H9 (cell line): ENCODE results near the gene ADAMTSL4. TPM values are rescaled to one million over a fixed set of nuclear protein-coding genes. Genes with fewer than 3 reads are reported as not detected.

Experiments used
- DNase-seq: peaks from one replicate; pipeline ENCODE4 v3.0.0-alpha.2; 2017
- H2AFZ ChIP-seq: one replicate; pipeline ENCODE4 v1.6.1; 2013; ENCODE audit warnings: mild to moderate bottlenecking, low read length, control low read depth, moderate library complexity
- H2AK5ac ChIP-seq: 2 replicates; pipeline ENCODE4 v1.6.1; 2013; ENCODE audit warnings: low read length, control low read depth, mixed read lengths; ENCODE audit not compliant: insufficient read length
- H2BK120ac ChIP-seq: one replicate; pipeline ENCODE4 v1.6.1; 2013; ENCODE audit warnings: low read depth, mild to moderate bottlenecking, low read length, control low read depth, inconsistent platforms; ENCODE audit not compliant: poor library complexity, severe bottlenecking
- H2BK12ac ChIP-seq: 2 replicates; pipeline ENCODE4 v1.6.1; 2013; ENCODE audit warnings: low read length, control low read depth, mixed read lengths, low read depth; ENCODE audit not compliant: insufficient read length
- H2BK15ac ChIP-seq: 2 replicates; pipeline ENCODE4 v1.6.1; 2013; ENCODE audit warnings: low read depth, low read length, control low read depth
- H2BK20ac ChIP-seq: one replicate; pipeline ENCODE4 v1.6.1; 2013; ENCODE audit warnings: low read depth, mild to moderate bottlenecking, low read length, control low read depth, inconsistent platforms; ENCODE audit not compliant: poor library complexity, severe bottlenecking
- H2BK5ac ChIP-seq: 2 replicates; pipeline ENCODE4 v1.6.1; 2013; ENCODE audit warnings: low read length, control low read depth, mixed read lengths; ENCODE audit not compliant: insufficient read length
- H3K14ac ChIP-seq: 2 replicates; pipeline ENCODE4 v1.6.1; 2013; ENCODE audit warnings: low read length, control low read depth; ENCODE audit not compliant: insufficient read depth
- H3K18ac ChIP-seq: 2 replicates; pipeline ENCODE4 v1.6.1; 2013; ENCODE audit warnings: low read depth, mild to moderate bottlenecking, mixed read lengths, low read length, control low read depth; ENCODE audit not compliant: insufficient read length
- H3K23ac ChIP-seq: 2 replicates; pipeline ENCODE4 v1.6.1; 2013; ENCODE audit warnings: low read length, control low read depth, mixed read lengths, low read depth; ENCODE audit not compliant: insufficient read length
- H3K23me2 ChIP-seq: 2 replicates; pipeline ENCODE4 v1.6.1; 2013; ENCODE audit warnings: low read depth, mild to moderate bottlenecking, mixed read lengths, low read length, control low read depth; ENCODE audit not compliant: insufficient read length, poor library complexity, severe bottlenecking
- H3K27ac ChIP-seq: 2 replicates; pipeline ENCODE4 v1.5.1; 2013; ENCODE audit warnings: low read length, control low read depth, mixed read lengths, low read depth; ENCODE audit not compliant: insufficient read length
- H3K27me3 ChIP-seq: 2 replicates; pipeline ENCODE4 v1.6.1; 2013; ENCODE audit warnings: low read length, control low read depth, inconsistent platforms; ENCODE audit not compliant: insufficient read depth
- H3K4ac ChIP-seq: 2 replicates; pipeline ENCODE4 v1.6.1; 2013; ENCODE audit warnings: low read depth, mild to moderate bottlenecking, control low read depth, inconsistent platforms, low read length, moderate library complexity
- H3K4me1 ChIP-seq: 2 replicates; pipeline ENCODE4 v1.6.1; 2013; ENCODE audit warnings: low read length, control low read depth, inconsistent platforms; ENCODE audit not compliant: insufficient read depth
- H3K4me2 ChIP-seq: 2 replicates; pipeline ENCODE4 v1.6.1; 2013; ENCODE audit warnings: low read length, control low read depth, mixed read lengths; ENCODE audit not compliant: insufficient read length, insufficient read depth
- H3K56ac ChIP-seq: 2 replicates; pipeline ENCODE4 v1.6.1; 2013; ENCODE audit warnings: low read depth, mild to moderate bottlenecking, mixed read lengths, low read length, control low read depth; ENCODE audit not compliant: insufficient read length
- H3K79me1 ChIP-seq: 2 replicates; pipeline ENCODE4 v1.6.1; 2013; ENCODE audit warnings: low read depth, mild to moderate bottlenecking, moderate library complexity, low read length, control low read depth, inconsistent platforms; ENCODE audit not compliant: insufficient read depth, poor library complexity, severe bottlenecking
- H3K79me2 ChIP-seq: 2 replicates; pipeline ENCODE4 v1.6.1; 2013; ENCODE audit warnings: low read length, control low read depth, inconsistent platforms; ENCODE audit not compliant: insufficient read depth
- H3K9ac ChIP-seq: 2 replicates; pipeline ENCODE4 v1.6.1; 2013; ENCODE audit warnings: low read length, control low read depth, mixed read lengths; ENCODE audit not compliant: insufficient read length; ENCODE audit errors: extremely low read depth
- H3K9me3 ChIP-seq: one replicate; pipeline ENCODE4 v1.6.1; 2013; ENCODE audit warnings: low read depth, low read length, inconsistent platforms; ENCODE audit not compliant: control insufficient read depth
- H3T11ph ChIP-seq: one replicate; pipeline ENCODE4 v1.6.1; 2013; ENCODE audit warnings: mild to moderate bottlenecking, low read length, control low read depth, inconsistent platforms
- H4K20me1 ChIP-seq: one replicate; pipeline ENCODE4 v1.6.1; 2013; ENCODE audit not compliant: control insufficient read depth, insufficient read length, insufficient read depth
- H4K5ac ChIP-seq: 2 replicates; pipeline ENCODE4 v1.6.1; 2013; ENCODE audit warnings: low read depth, mild to moderate bottlenecking, mixed read lengths, low read length, control low read depth; ENCODE audit not compliant: insufficient read length
- H4K8ac ChIP-seq: replicated peaks from 2 replicates; pipeline ENCODE4 v1.6.1; 2013; ENCODE audit warnings: low read length, control low read depth, mixed read lengths, low read depth; ENCODE audit not compliant: insufficient read length
- H4K91ac ChIP-seq: 2 replicates; pipeline ENCODE4 v1.6.1; 2013; ENCODE audit warnings: low read depth, mild to moderate bottlenecking, moderate library complexity, mixed read lengths, low read length, control low read depth; ENCODE audit not compliant: insufficient read length
- H3K27ac Mint-ChIP-seq, 3 experiments: 2 replicates in 2 of 3; 3 replicates in 1 of 3; pipeline ENCODE4 v1.8.0; 2020 to 2021; ENCODE audit warnings: mixed read lengths in 3 of 3, mild to moderate bottlenecking in 1 of 3, moderate library complexity in 1 of 3
- H3K27me3 Mint-ChIP-seq: 2 replicates; pipeline ENCODE4 v1.8.0; 2021; ENCODE audit warnings: low read depth, mild to moderate bottlenecking, moderate library complexity, mixed read lengths
- H3K36me3 Mint-ChIP-seq, 3 experiments: 2 replicates in 2 of 3; 3 replicates in 1 of 3; pipeline ENCODE4 v1.8.0; 2020 to 2021; ENCODE audit warnings: low read depth in 3 of 3, mixed read lengths in 3 of 3; ENCODE audit not compliant: insufficient read depth in 1 of 3
- H3K4me1 Mint-ChIP-seq, 2 experiments: 2 replicates each; pipeline ENCODE4 v1.8.0; 2020; ENCODE audit warnings: mixed read lengths in 2 of 2
- H3K4me3 Mint-ChIP-seq, 2 experiments: 2 replicates in 1 of 2; 3 replicates in 1 of 2; pipeline ENCODE4 v1.8.0; 2020 to 2021; ENCODE audit warnings: mild to moderate bottlenecking in 2 of 2, mixed read lengths in 2 of 2, moderate library complexity in 1 of 2
- H3K9me3 Mint-ChIP-seq, 2 experiments: 2 replicates in 1 of 2; 3 replicates in 1 of 2; pipeline ENCODE4 v1.8.0; 2020; ENCODE audit warnings: mild to moderate bottlenecking in 2 of 2, mixed read lengths in 2 of 2, moderate library complexity in 1 of 2
- WGBS: extraction: QIAGEN DNeasy Blood & Tissue Kit; methylation state at CpG from one replicate; pipeline ENCODE4 v1.1.7; 2013; ENCODE audit warnings: missing lambda C conversion rate, low lambda C conversion rate, mixed read lengths; ENCODE audit not compliant: insufficient read length; ENCODE audit errors: extremely low coverage; 5-methylcytosine and 5-hydroxymethylcytosine counted together
- total RNA-seq: library from RNA; stranded (reverse); gene quantifications from 2 replicates; pipeline ENCODE4 v1.2.1, GENCODE V29; 2021
- TF ChIP-seq, protein P1 (sequence below): fragments of 200-600 bp; sonication (generic); conservative IDR thresholded peaks from 3 replicates; pipeline ENCODE4 v1.8.0; 2021; ENCODE audit warnings: antibody characterized with exemption, mild to moderate bottlenecking

Gene ADAMTSL4
- total RNA-seq, 1 experiment from 2014 or later: 6.1 TPM

DNA sequence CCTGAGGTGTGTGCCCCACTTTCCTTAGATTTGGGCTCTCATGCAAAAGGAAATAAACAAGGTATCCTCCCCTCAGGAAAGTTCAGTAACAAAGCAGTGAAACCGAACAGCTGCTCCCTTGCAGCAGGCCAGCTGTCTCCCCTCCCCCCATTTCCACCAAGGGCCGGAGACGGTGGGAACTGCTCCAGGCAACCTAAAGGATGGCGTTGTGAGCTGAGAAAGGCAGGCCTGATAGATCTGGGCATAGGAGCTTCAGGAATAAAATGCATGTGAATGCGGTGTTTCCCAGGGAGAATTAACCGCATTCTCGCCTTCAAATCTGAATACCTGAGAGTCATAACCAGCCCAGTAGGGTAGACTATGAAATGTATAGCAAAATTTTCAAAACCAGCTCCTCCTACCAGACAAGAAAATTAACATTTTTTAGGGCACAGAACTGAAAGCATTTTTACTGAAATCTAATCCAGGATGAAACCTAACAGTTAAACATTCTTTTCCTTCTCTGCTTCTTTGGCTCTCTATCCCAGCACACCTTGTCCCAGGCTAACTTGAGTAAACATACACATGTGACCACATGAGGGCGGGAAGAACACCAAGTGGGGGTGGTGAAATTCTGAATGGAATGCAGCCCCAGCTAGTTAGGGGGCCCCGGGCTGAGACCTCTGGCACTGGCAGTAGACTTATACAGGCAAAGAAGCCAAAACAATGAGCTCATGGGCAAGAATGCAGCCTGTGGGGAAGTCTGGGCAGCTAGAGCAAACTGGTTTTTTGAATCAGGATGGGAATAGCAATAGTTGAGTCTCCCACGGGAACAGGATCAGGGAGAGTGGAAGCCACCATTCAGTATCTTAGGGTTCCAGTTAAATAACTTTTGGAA, 18.7 kb downstream of the ADAMTSL4 start:
- TF ChIP-seq, protein P1, sequence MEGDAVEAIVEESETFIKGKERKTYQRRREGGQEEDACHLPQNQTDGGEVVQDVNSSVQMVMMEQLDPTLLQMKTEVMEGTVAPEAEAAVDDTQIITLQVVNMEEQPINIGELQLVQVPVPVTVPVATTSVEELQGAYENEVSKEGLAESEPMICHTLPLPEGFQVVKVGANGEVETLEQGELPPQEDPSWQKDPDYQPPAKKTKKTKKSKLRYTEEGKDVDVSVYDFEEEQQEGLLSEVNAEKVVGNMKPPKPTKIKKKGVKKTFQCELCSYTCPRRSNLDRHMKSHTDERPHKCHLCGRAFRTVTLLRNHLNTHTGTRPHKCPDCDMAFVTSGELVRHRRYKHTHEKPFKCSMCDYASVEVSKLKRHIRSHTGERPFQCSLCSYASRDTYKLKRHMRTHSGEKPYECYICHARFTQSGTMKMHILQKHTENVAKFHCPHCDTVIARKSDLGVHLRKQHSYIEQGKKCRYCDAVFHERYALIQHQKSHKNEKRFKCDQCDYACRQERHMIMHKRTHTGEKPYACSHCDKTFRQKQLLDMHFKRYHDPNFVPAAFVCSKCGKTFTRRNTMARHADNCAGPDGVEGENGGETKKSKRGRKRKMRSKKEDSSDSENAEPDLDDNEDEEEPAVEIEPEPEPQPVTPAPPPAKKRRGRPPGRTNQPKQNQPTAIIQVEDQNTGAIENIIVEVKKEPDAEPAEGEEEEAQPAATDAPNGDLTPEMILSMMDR: peak; percentile 13; the same call in 1 of the 3 replicates
- Histone ChIP-seq H3K56ac (peak overlapping the region; percentile 59), H2BK12ac (no peak overlapping the region), H3T11ph (peak overlapping the region; percentile 94), H3K4me2 (peak overlapping the region; percentile 63), H3K18ac (peak overlapping the region; percentile 80), H3K79me1 (peaks cover 4% of the 10 kb centered on the region), H4K20me1 (no peaks in the 10 kb centered on the region), H2AK5ac (no peak overlapping the region), H3K14ac (peak overlapping the region; percentile 74; the same call in 1 of the 2 replicates), H3K27me3 (no peaks in the 10 kb centered on the region), H3K79me2 (peaks cover 4% of the 10 kb centered on the region; the same call in 1 of the 2 replicates), H3K9ac (peak overlapping the region; percentile 77), H3K27ac (peak overlapping the region; percentile 99), H4K8ac (no peak overlapping the region), H2BK15ac (no peak overlapping the region), H3K4me1 (peaks cover 14% of the 10 kb centered on the region), H3K4ac (no peak overlapping the region; the same call in 1 of the 2 replicates), H4K91ac (no peak overlapping the region), H4K5ac (peak overlapping the region; percentile 72), H2AFZ (no peak overlapping the region), H3K23me2 (peaks cover 3% of the 10 kb centered on the region), H2BK20ac (no peak overlapping the region), H2BK5ac (peak overlapping the region; percentile 70), H3K9me3 (no peaks in the 10 kb centered on the region), H3K23ac (no peak overlapping the region), H2BK120ac (peak overlapping the region; percentile 90)
- no peaks in the 10 kb centered on the region; a peak in 3 of 5 replicates for H3K9me3 Mint-ChIP-seq
- peak overlapping the region; percentile 54 to 70 for H3K4me3 Mint-ChIP-seq
- H3K4me1 Mint-ChIP-seq: peaks cover 55 to 66% of the 10 kb centered on the region in 2 experiments
- peak; percentile 94 for DNase-seq
- H3K36me3 Mint-ChIP-seq: peaks cover 19 to 29% (median 21%) of the 10 kb centered on the region in 3 experiments
- no peaks in the 10 kb centered on the region; the same call in 1 of the 2 replicates for H3K27me3 Mint-ChIP-seq
- peak overlapping the region; percentile 96 to 100 (median 99) for H3K27ac Mint-ChIP-seq
- WGBS: no CpG with 5 or more reads among the region's 10 CpGs
